GM12864 (cell line): Measurements from ENCODE around the gene ARHGAP6.

Experiments used
- DNase-seq: peaks from one replicate; pipeline ENCODE4 v3.0.0-alpha.2; 2011; ENCODE audit warnings: low read depth
- H3K4me3 ChIP-seq: 2 replicates; pipeline ENCODE4 v1.5.1; 2011; ENCODE audit warnings: mild to moderate bottlenecking, low read depth, low read length, control low read depth
- CTCF ChIP-seq: IDR thresholded peaks from 2 replicates; pipeline ENCODE4 v1.5.1; 2011; ENCODE audit warnings: low read depth, mild to moderate bottlenecking, moderate library complexity, low read length, control low read depth, inconsistent platforms; ENCODE audit errors: missing control alignments

The ARHGAP6 gene

DNA sequence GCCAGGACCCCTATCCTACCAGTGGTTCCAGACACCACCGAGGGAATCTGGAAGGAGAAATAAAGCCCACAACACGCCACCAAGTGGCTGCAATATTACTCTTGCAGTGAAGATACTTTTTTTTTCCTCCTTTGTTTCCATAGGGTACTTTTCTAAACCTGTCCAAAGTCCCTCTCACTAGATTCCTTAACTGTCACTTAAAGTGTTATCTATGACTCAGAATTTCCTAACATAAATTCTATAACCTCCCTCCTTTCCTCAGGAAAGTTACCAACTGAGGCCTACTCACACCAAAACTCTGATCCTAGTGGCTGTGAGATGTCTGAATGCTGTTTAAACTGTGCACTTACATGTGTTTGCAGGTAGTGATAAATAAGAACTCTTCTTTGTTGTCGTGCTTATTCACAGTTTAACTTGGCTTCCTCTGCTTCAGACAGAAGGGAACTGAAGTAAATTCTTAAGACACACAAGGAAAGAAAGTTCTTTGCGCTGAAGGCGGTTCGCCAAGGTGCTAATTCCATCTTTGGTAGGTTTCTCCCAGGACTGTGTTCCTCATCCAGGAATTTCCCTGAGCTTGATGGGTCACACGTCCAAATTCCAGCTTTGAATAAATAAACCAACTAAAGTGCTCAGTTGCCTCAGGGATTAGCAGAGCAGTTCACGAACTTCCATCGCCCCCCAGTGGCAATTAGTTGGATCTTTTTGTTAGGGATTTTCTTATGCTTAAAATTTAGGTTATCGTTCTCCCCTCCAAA lies 565.3 kb downstream of the ARHGAP6 start:
- no peak for DNase-seq
- TF ChIP-seq CTCF, result peak; percentile 19
- no peak overlapping the region for H3K4me3 ChIP-seq

DNA sequence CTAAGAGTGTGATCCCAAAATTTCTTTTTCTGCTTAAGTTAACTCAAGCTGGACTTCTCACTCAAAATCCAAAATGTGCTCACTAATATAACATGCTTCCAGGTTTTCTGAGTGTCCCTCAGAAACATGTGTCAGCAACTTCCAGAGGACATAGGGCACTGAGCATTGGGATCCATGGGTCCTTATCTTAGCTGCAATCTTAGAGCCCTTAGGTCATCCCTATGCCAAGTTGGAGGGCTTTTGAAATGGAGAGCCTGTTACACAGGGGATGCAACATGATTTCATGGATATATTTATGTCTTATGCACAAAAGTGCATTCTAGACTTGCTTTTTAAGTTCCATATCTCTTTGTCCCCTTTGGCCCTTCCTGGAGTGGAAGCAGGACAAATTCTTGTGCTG lies 566.3 kb downstream of the ARHGAP6 start:
- no peak for DNase-seq
- H3K4me3 ChIP-seq, result no peak overlapping the region
- TF ChIP-seq CTCF, result no peak

DNA sequence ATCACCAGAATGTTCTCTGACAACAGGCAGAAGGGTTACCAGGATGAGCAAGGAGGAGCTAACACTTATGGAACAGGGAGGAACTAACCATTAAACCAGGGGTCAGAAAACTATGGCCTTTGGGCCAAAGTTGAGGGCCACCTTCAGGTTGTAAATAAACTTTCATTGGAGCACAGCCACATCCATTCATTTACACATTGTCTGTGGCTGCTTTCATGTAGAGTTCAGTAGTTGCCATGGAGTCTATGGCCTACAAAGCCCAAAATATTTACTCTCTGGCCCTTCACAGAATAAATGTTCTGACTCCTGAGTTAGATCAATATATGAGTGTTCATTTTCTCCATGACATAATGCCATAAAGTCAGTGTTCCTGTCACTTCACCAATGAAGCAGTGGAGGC lies 567.8 kb downstream of the ARHGAP6 start:
- DNase-seq, result no peak
- H3K4me3 ChIP-seq, result no peak overlapping the region
- no peak for TF ChIP-seq CTCF

GRCh38 chrX:11089802-11090201 lies 575.9 kb downstream of the ARHGAP6 start:
- no peak for DNase-seq
- TF ChIP-seq CTCF, result no peak
- H3K4me3 ChIP-seq, result no peak overlapping the region
